ENCODE results near the gene FIZ1. TPM values are rescaled to one million over a fixed set of nuclear protein-coding genes. Genes with fewer than 3 reads are reported as not detected.

The FIZ1 gene
- total RNA-seq, 1 experiment from 2014 or later = 21.5 TPM

DNA sequence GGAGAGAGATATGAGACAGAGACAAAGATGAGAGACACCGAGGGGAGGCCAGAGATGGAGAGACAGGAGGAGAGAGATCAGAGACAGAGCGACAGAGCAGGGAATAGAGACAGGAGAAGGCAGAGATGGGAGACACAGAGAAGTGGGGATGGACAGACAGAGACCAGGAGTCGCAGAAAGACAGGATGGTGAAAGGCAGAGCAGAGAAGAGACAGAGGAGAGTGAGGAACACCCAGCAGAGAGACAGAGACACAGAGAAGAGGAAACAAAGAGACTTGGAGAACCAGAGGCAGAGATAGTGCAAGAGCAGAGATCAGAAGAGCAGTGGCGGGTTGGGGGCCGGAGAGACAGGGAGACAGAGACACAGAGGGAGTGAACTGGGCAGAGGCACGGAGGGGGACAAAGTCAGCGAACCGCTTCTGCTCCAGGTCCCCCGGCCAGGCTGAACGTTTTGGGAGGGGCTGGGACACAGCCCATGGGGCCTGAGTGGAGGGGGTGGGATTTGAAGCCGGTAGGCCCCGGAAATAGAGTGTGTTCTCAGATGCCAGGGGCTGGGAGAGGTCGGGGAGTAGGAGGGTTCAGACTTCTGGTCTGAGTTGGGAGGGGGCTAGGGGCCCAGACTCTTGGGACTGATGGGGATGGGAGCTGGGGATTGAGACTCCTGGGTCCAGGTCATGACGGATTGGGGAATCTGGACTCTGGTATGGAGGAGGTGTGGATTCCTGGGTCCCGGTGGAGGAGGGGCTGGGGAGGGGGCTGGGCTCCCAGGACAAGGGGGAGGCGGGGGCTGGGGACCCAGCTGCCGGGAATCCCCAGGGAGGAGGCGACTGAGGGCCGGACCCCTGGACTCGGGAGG lies 19.3 kb downstream of the FIZ1 start:
- Histone ChIP-seq H3K79me1 (ENCODE audit: insufficient read depth, low read depth, low read length, poor library complexity, severe bottlenecking) (peaks cover 3% of the 10 kb centered on the region), H3K56ac (ENCODE audit: insufficient read length, low read depth, low read length) (no peak overlapping the region), H2BK20ac (ENCODE audit: low read depth, low read length, poor library complexity, severe bottlenecking) (no peak overlapping the region), H3K27me3 (ENCODE audit: insufficient read depth, low read length) (no peaks in the 10 kb centered on the region), H4K20me1 (ENCODE audit: control insufficient read depth, insufficient read depth, insufficient read length) (no peaks in the 10 kb centered on the region), H3K79me2 (ENCODE audit: insufficient read depth, low read length) (peaks cover 1% of the 10 kb centered on the region; the same call in 1 of the 2 replicates), H3T11ph (ENCODE audit: low read length) (no peak overlapping the region), H4K8ac (replicated peaks; ENCODE audit: insufficient read length, low read depth, low read length) (no peak overlapping the region), H3K4ac (ENCODE audit: low read depth, low read length) (no peak overlapping the region), H3K4me1 (ENCODE audit: insufficient read depth, low read length) (no peaks in the 10 kb centered on the region), H2BK12ac (ENCODE audit: insufficient read length, low read depth, low read length) (no peak overlapping the region), H3K9me3 (ENCODE audit: control insufficient read depth, low read depth, low read length) (no peaks in the 10 kb centered on the region), H3K23me2 (ENCODE audit: insufficient read length, low read depth, low read length, poor library complexity, severe bottlenecking) (no peaks in the 10 kb centered on the region), H3K27ac (ENCODE audit: insufficient read length, low read depth, low read length) (no peak overlapping the region), H3K9ac (ENCODE audit: extremely low read depth, insufficient read length, low read length) (peak overlapping the region; percentile 88), H3K23ac (ENCODE audit: insufficient read length, low read depth, low read length) (no peak overlapping the region), H2BK15ac (ENCODE audit: low read depth, low read length) (no peak overlapping the region), H2BK5ac (ENCODE audit: insufficient read length, low read length) (no peak overlapping the region), H3K4me2 (ENCODE audit: insufficient read depth, insufficient read length, low read length) (peak overlapping the region; percentile 76), H3K18ac (ENCODE audit: insufficient read length, low read depth, low read length) (peak overlapping the region; percentile 91), H4K5ac (ENCODE audit: insufficient read length, low read depth, low read length) (no peak overlapping the region), H2AK5ac (ENCODE audit: insufficient read length, low read length) (no peak overlapping the region), H2BK120ac (ENCODE audit: low read depth, low read length, poor library complexity, severe bottlenecking) (no peak overlapping the region), H3K14ac (ENCODE audit: insufficient read depth, low read length) (peak overlapping the region; percentile 89; the same call in 1 of the 2 replicates), H2AFZ (ENCODE audit: low read length) (no peak overlapping the region), H4K91ac (ENCODE audit: insufficient read length, low read depth, low read length) (no peak overlapping the region)
- H3K4me1 Mint-ChIP-seq = peaks cover 9 to 15% of the 10 kb centered on the region in 2 experiments
- peaks cover 9 to 25% (median 19%) of the 10 kb centered on the region in 3 experiments for H3K36me3 Mint-ChIP-seq (ENCODE audit: insufficient read depth in 1 of 3, low read depth in 3 of 3)
- H3K27me3 Mint-ChIP-seq (ENCODE audit: low read depth) = peaks cover 6% of the 10 kb centered on the region
- WGBS (ENCODE audit: extremely low coverage, insufficient read length, low lambda C conversion rate) = no CpG with 5 or more reads among the region's 20 CpGs
- peak; percentile 59 for DNase-seq
- TF ChIP-seq, protein P1, sequence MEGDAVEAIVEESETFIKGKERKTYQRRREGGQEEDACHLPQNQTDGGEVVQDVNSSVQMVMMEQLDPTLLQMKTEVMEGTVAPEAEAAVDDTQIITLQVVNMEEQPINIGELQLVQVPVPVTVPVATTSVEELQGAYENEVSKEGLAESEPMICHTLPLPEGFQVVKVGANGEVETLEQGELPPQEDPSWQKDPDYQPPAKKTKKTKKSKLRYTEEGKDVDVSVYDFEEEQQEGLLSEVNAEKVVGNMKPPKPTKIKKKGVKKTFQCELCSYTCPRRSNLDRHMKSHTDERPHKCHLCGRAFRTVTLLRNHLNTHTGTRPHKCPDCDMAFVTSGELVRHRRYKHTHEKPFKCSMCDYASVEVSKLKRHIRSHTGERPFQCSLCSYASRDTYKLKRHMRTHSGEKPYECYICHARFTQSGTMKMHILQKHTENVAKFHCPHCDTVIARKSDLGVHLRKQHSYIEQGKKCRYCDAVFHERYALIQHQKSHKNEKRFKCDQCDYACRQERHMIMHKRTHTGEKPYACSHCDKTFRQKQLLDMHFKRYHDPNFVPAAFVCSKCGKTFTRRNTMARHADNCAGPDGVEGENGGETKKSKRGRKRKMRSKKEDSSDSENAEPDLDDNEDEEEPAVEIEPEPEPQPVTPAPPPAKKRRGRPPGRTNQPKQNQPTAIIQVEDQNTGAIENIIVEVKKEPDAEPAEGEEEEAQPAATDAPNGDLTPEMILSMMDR (conservative IDR thresholded peaks at IDR 0.05) = no peak
- no peaks in the 10 kb centered on the region for H3K9me3 Mint-ChIP-seq
- H3K4me3 Mint-ChIP-seq = peak overlapping the region; percentile 89 to 95
- peak overlapping the region; percentile 10 to 93 (median 92); a peak in 5 of 7 replicates for H3K27ac Mint-ChIP-seq
